Measurements from ENCODE around the gene NTNG2.

- TF ChIP-seq CTCF (IDR thresholded peaks at IDR 0.05) (no peak), POLR2AphosphoS5 (IDR thresholded peaks at IDR 0.05) (no peak)
Observed at GRCh38 chr9:132163876-132164603, 2.2 kb downstream of the NTNG2 start.
